Stimulated activated CD4-positive, alpha-beta T cell treated with anti-CD3 and anti-CD28 coated beads, Interleukin-12 subunit alpha, Interleukin-12 subunit beta, amount 100 ng/mL, for 48 hours (primary cell): ENCODE results near the gene ASIC5.
"Not testable (repeated sequence)": the region's sequence is repeated elsewhere in the genome, so short reads cannot be mapped to it uniquely, and the experiment has no call there.

Experiments
- DNase-seq, 3 donors: peaks; one replicate each; pipeline ENCODE4 v3.0.0-alpha.2; 2020; ENCODE audit warnings: low read depth in 2 of 3, low spot score in 1 of 3

Gene ASIC5

GRCh38 chr4:155866177-155866576 is at the start of gene ASIC5:
Gene ASIC5 (minus strand): TSS chr4:155866277. CDS start chr4:155866226, 51 bp downstream.
- DNase-seq = no peak

- no peak for DNase-seq
These were observed 48.7 kb upstream of the ASIC5 start for GRCh38 chr4:155914782-155915181.

- no peak for DNase-seq
These were observed 45.8 kb upstream of the ASIC5 start for GRCh38 chr4:155911905-155912304.

GRCh38 chr4:155909615-155910226 is 43.6 kb upstream of the ASIC5 start:
- DNase-seq = no peak

- DNase-seq = no peak
These were observed 42.4 kb upstream of the ASIC5 start for GRCh38 chr4:155908187-155909139.

- no peak for DNase-seq
These were observed 41.5 kb upstream of the ASIC5 start for GRCh38 chr4:155907556-155907955.

- DNase-seq = no peak
These were observed 40.6 kb upstream of the ASIC5 start for GRCh38 chr4:155906554-155907247.

- DNase-seq = no peak
These were observed 38.3 kb upstream of the ASIC5 start for GRCh38 chr4:155904331-155904730.

GRCh38 chr4:155903453-155903852 is 37.4 kb upstream of the ASIC5 start, which contains the start of gene TDO2:
Gene TDO2 (plus strand): TSS chr4:155903696. CDS start chr4:155903759, 63 bp downstream.
- no peak for DNase-seq

- no peak for DNase-seq
These were observed 34.9 kb upstream of the ASIC5 start for GRCh38 chr4:155901013-155901412.

GRCh38 chr4:155900381-155900780 is 34.3 kb upstream of the ASIC5 start:
- DNase-seq = no peak

GRCh38 chr4:155899891-155900290 is 33.8 kb upstream of the ASIC5 start:
- no peak for DNase-seq

GRCh38 chr4:155898371-155898770 is 32.3 kb upstream of the ASIC5 start:
- not testable (repeated sequence) for DNase-seq

GRCh38 chr4:155891058-155891457 is 25.0 kb upstream of the ASIC5 start:
- DNase-seq = no peak

- DNase-seq = no peak
These were observed 23.9 kb upstream of the ASIC5 start for GRCh38 chr4:155889946-155890345.

- DNase-seq = no peak
These were observed 23.1 kb upstream of the ASIC5 start for GRCh38 chr4:155889031-155889793.

GRCh38 chr4:155887847-155888570 is 21.9 kb upstream of the ASIC5 start:
- no peak for DNase-seq

- DNase-seq = no peak
These were observed 21.0 kb upstream of the ASIC5 start for GRCh38 chr4:155887045-155887444.

GRCh38 chr4:155885666-155886065 is 19.6 kb upstream of the ASIC5 start:
- no peak for DNase-seq

GRCh38 chr4:155883895-155884294 is 17.8 kb upstream of the ASIC5 start:
- DNase-seq = no peak
